H9 (cell line): ENCODE data around the gene FBXL12. TPM values are rescaled to one million over a fixed set of nuclear protein-coding genes. Genes with fewer than 3 reads are reported as not detected.

Source experiments
- DNase-seq: peaks from one replicate; pipeline ENCODE4 v3.0.0-alpha.2; 2017
- H2AFZ ChIP-seq: one replicate; pipeline ENCODE4 v1.6.1; 2013; ENCODE audit warnings: mild to moderate bottlenecking, low read length, control low read depth, moderate library complexity
- H2AK5ac ChIP-seq: 2 replicates; pipeline ENCODE4 v1.6.1; 2013; ENCODE audit warnings: low read length, control low read depth, mixed read lengths; ENCODE audit not compliant: insufficient read length
- H2BK120ac ChIP-seq: one replicate; pipeline ENCODE4 v1.6.1; 2013; ENCODE audit warnings: low read depth, mild to moderate bottlenecking, low read length, control low read depth, inconsistent platforms; ENCODE audit not compliant: poor library complexity, severe bottlenecking
- H2BK12ac ChIP-seq: 2 replicates; pipeline ENCODE4 v1.6.1; 2013; ENCODE audit warnings: low read length, control low read depth, mixed read lengths, low read depth; ENCODE audit not compliant: insufficient read length
- H2BK15ac ChIP-seq: 2 replicates; pipeline ENCODE4 v1.6.1; 2013; ENCODE audit warnings: low read depth, low read length, control low read depth
- H2BK20ac ChIP-seq: one replicate; pipeline ENCODE4 v1.6.1; 2013; ENCODE audit warnings: low read depth, mild to moderate bottlenecking, low read length, control low read depth, inconsistent platforms; ENCODE audit not compliant: poor library complexity, severe bottlenecking
- H2BK5ac ChIP-seq: 2 replicates; pipeline ENCODE4 v1.6.1; 2013; ENCODE audit warnings: low read length, control low read depth, mixed read lengths; ENCODE audit not compliant: insufficient read length
- H3K14ac ChIP-seq: 2 replicates; pipeline ENCODE4 v1.6.1; 2013; ENCODE audit warnings: low read length, control low read depth; ENCODE audit not compliant: insufficient read depth
- H3K18ac ChIP-seq: 2 replicates; pipeline ENCODE4 v1.6.1; 2013; ENCODE audit warnings: low read depth, mild to moderate bottlenecking, mixed read lengths, low read length, control low read depth; ENCODE audit not compliant: insufficient read length
- H3K23ac ChIP-seq: 2 replicates; pipeline ENCODE4 v1.6.1; 2013; ENCODE audit warnings: low read length, control low read depth, mixed read lengths, low read depth; ENCODE audit not compliant: insufficient read length
- H3K23me2 ChIP-seq: 2 replicates; pipeline ENCODE4 v1.6.1; 2013; ENCODE audit warnings: low read depth, mild to moderate bottlenecking, mixed read lengths, low read length, control low read depth; ENCODE audit not compliant: insufficient read length, poor library complexity, severe bottlenecking
- H3K27ac ChIP-seq: 2 replicates; pipeline ENCODE4 v1.5.1; 2013; ENCODE audit warnings: low read length, control low read depth, mixed read lengths, low read depth; ENCODE audit not compliant: insufficient read length
- H3K27me3 ChIP-seq: 2 replicates; pipeline ENCODE4 v1.6.1; 2013; ENCODE audit warnings: low read length, control low read depth, inconsistent platforms; ENCODE audit not compliant: insufficient read depth
- H3K4ac ChIP-seq: 2 replicates; pipeline ENCODE4 v1.6.1; 2013; ENCODE audit warnings: low read depth, mild to moderate bottlenecking, control low read depth, inconsistent platforms, low read length, moderate library complexity
- H3K4me1 ChIP-seq: 2 replicates; pipeline ENCODE4 v1.6.1; 2013; ENCODE audit warnings: low read length, control low read depth, inconsistent platforms; ENCODE audit not compliant: insufficient read depth
- H3K4me2 ChIP-seq: 2 replicates; pipeline ENCODE4 v1.6.1; 2013; ENCODE audit warnings: low read length, control low read depth, mixed read lengths; ENCODE audit not compliant: insufficient read length, insufficient read depth
- H3K56ac ChIP-seq: 2 replicates; pipeline ENCODE4 v1.6.1; 2013; ENCODE audit warnings: low read depth, mild to moderate bottlenecking, mixed read lengths, low read length, control low read depth; ENCODE audit not compliant: insufficient read length
- H3K79me1 ChIP-seq: 2 replicates; pipeline ENCODE4 v1.6.1; 2013; ENCODE audit warnings: low read depth, mild to moderate bottlenecking, moderate library complexity, low read length, control low read depth, inconsistent platforms; ENCODE audit not compliant: insufficient read depth, poor library complexity, severe bottlenecking
- H3K79me2 ChIP-seq: 2 replicates; pipeline ENCODE4 v1.6.1; 2013; ENCODE audit warnings: low read length, control low read depth, inconsistent platforms; ENCODE audit not compliant: insufficient read depth
- H3K9ac ChIP-seq: 2 replicates; pipeline ENCODE4 v1.6.1; 2013; ENCODE audit warnings: low read length, control low read depth, mixed read lengths; ENCODE audit not compliant: insufficient read length; ENCODE audit errors: extremely low read depth
- H3K9me3 ChIP-seq: one replicate; pipeline ENCODE4 v1.6.1; 2013; ENCODE audit warnings: low read depth, low read length, inconsistent platforms; ENCODE audit not compliant: control insufficient read depth
- H3T11ph ChIP-seq: one replicate; pipeline ENCODE4 v1.6.1; 2013; ENCODE audit warnings: mild to moderate bottlenecking, low read length, control low read depth, inconsistent platforms
- H4K20me1 ChIP-seq: one replicate; pipeline ENCODE4 v1.6.1; 2013; ENCODE audit not compliant: control insufficient read depth, insufficient read length, insufficient read depth
- H4K5ac ChIP-seq: 2 replicates; pipeline ENCODE4 v1.6.1; 2013; ENCODE audit warnings: low read depth, mild to moderate bottlenecking, mixed read lengths, low read length, control low read depth; ENCODE audit not compliant: insufficient read length
- H4K8ac ChIP-seq: replicated peaks from 2 replicates; pipeline ENCODE4 v1.6.1; 2013; ENCODE audit warnings: low read length, control low read depth, mixed read lengths, low read depth; ENCODE audit not compliant: insufficient read length
- H4K91ac ChIP-seq: 2 replicates; pipeline ENCODE4 v1.6.1; 2013; ENCODE audit warnings: low read depth, mild to moderate bottlenecking, moderate library complexity, mixed read lengths, low read length, control low read depth; ENCODE audit not compliant: insufficient read length
- H3K27ac Mint-ChIP-seq, 3 experiments: 2 replicates in 2 of 3; 3 replicates in 1 of 3; pipeline ENCODE4 v1.8.0; 2020 to 2021; ENCODE audit warnings: mixed read lengths in 3 of 3, mild to moderate bottlenecking in 1 of 3, moderate library complexity in 1 of 3
- H3K27me3 Mint-ChIP-seq: 2 replicates; pipeline ENCODE4 v1.8.0; 2021; ENCODE audit warnings: low read depth, mild to moderate bottlenecking, moderate library complexity, mixed read lengths
- H3K36me3 Mint-ChIP-seq, 3 experiments: 2 replicates in 2 of 3; 3 replicates in 1 of 3; pipeline ENCODE4 v1.8.0; 2020 to 2021; ENCODE audit warnings: low read depth in 3 of 3, mixed read lengths in 3 of 3; ENCODE audit not compliant: insufficient read depth in 1 of 3
- H3K4me1 Mint-ChIP-seq, 2 experiments: 2 replicates each; pipeline ENCODE4 v1.8.0; 2020; ENCODE audit warnings: mixed read lengths in 2 of 2
- H3K4me3 Mint-ChIP-seq, 2 experiments: 2 replicates in 1 of 2; 3 replicates in 1 of 2; pipeline ENCODE4 v1.8.0; 2020 to 2021; ENCODE audit warnings: mild to moderate bottlenecking in 2 of 2, mixed read lengths in 2 of 2, moderate library complexity in 1 of 2
- H3K9me3 Mint-ChIP-seq, 2 experiments: 2 replicates in 1 of 2; 3 replicates in 1 of 2; pipeline ENCODE4 v1.8.0; 2020; ENCODE audit warnings: mild to moderate bottlenecking in 2 of 2, mixed read lengths in 2 of 2, moderate library complexity in 1 of 2
- CTCF ChIP-seq: fragments of 200-600 bp; sonication (generic); conservative IDR thresholded peaks from 3 replicates; pipeline ENCODE4 v1.8.0; 2021; ENCODE audit warnings: antibody characterized with exemption, mild to moderate bottlenecking
- WGBS: extraction: QIAGEN DNeasy Blood & Tissue Kit; methylation state at CpG from one replicate; pipeline ENCODE4 v1.1.7; 2013; ENCODE audit warnings: missing lambda C conversion rate, low lambda C conversion rate, mixed read lengths; ENCODE audit not compliant: insufficient read length; ENCODE audit errors: extremely low coverage; 5-methylcytosine and 5-hydroxymethylcytosine counted together
- total RNA-seq: library from RNA; stranded (reverse); gene quantifications from 2 replicates; pipeline ENCODE4 v1.2.1, GENCODE V29; 2021

Gene FBXL12
- total RNA-seq, 1 experiment from 2014 or later = 31.8 TPM

- H4K91ac ChIP-seq = no peak overlapping the region
- no peak overlapping the region for H3K9ac ChIP-seq
- Mint-ChIP-seq H3K4me3 (no peak overlapping the region), H3K27ac (no peak overlapping the region), H3K27me3 (no peaks in the 10 kb centered on the region), H3K9me3 (no peaks in the 10 kb centered on the region), H3K36me3 (peaks cover 19 to 60% (median 49%) of the 10 kb centered on the region in 3 experiments; a peak in 6 of 7 replicates), H3K4me1 (peaks cover 5 to 6% of the 10 kb centered on the region in 2 experiments)
- H3K79me1 ChIP-seq = no peaks in the 10 kb centered on the region
- H4K20me1 ChIP-seq = no peaks in the 10 kb centered on the region
- no peak overlapping the region for H4K5ac ChIP-seq
- H2BK20ac ChIP-seq = no peak overlapping the region
- no peak overlapping the region for H2BK15ac ChIP-seq
- H2AK5ac ChIP-seq = no peak overlapping the region
- H3K4ac ChIP-seq = no peak overlapping the region
- DNase-seq = no peak
- no peak overlapping the region for H2BK12ac ChIP-seq
- no peaks in the 10 kb centered on the region for H3K23me2 ChIP-seq
- WGBS = no CpG with 5 or more reads among the region's 9 CpGs
- H2AFZ ChIP-seq = no peak overlapping the region
- no peak overlapping the region for H2BK5ac ChIP-seq
- no peak overlapping the region for H3K27ac ChIP-seq
- no peak overlapping the region for H4K8ac ChIP-seq
- H3K4me2 ChIP-seq = no peak overlapping the region
- no peak overlapping the region for H3K56ac ChIP-seq
- TF ChIP-seq CTCF = no peak
- no peaks in the 10 kb centered on the region for H3K79me2 ChIP-seq
- H3T11ph ChIP-seq = no peak overlapping the region
- H3K14ac ChIP-seq = no peak overlapping the region
- no peaks in the 10 kb centered on the region for H3K27me3 ChIP-seq
- no peak overlapping the region for H3K23ac ChIP-seq
- H3K18ac ChIP-seq = no peak overlapping the region
- H2BK120ac ChIP-seq = no peak overlapping the region
- no peaks in the 10 kb centered on the region for H3K4me1 ChIP-seq
- H3K9me3 ChIP-seq = no peaks in the 10 kb centered on the region
Observed at GRCh38 chr19:9856609-9857008, 37.7 kb upstream of the FBXL12 start.
